ENCODE data around the gene DGKB. TPM values are rescaled to one million over a fixed set of nuclear protein-coding genes. Genes with fewer than 3 reads are reported as not detected.

The DGKB gene
- total RNA-seq, 1 experiment from 2014 or later = not detected

GRCh38 chr7:14123923-14124322 lies 778.6 kb downstream of the DGKB start:
- no peak for DNase-seq
- no peak for TF ChIP-seq CTCF (IDR thresholded peaks at IDR 0.05; ENCODE audit: unreplicated experiment)
- Mint-ChIP-seq H3K9me3 (ENCODE audit: low read depth, unreplicated experiment) (no peaks in the 10 kb centered on the region), H3K27ac (ENCODE audit: unreplicated experiment) (no peak overlapping the region), H3K27me3 (ENCODE audit: unreplicated experiment) (no peaks in the 10 kb centered on the region), H3K4me3 (ENCODE audit: low read depth, unreplicated experiment) (no peak overlapping the region), H3K36me3 (ENCODE audit: insufficient read depth, unreplicated experiment) (no peaks in the 10 kb centered on the region), H3K4me1 (ENCODE audit: low read depth, unreplicated experiment) (no peaks in the 10 kb centered on the region)
- no TSS peak for BruUV-seq (replicated peaks)
- intact Hi-C loops (cut with micrococcal nuclease; ENCODE audit: unreplicated experiment) = no loop called here
- CTCF ChIA-PET = interaction anchor here (0.6 kb wide), 1 partner anchor 333 kb away, joined by 3 read pairs; no protein-coding TSS in a partner anchor

- no peak for DNase-seq
- Mint-ChIP-seq H3K4me1 (ENCODE audit: low read depth, unreplicated experiment) (peaks cover 8% of the 10 kb centered on the region), H3K27ac (ENCODE audit: unreplicated experiment) (no peak overlapping the region), H3K27me3 (ENCODE audit: unreplicated experiment) (no peaks in the 10 kb centered on the region), H3K9me3 (ENCODE audit: low read depth, unreplicated experiment) (peaks cover 7% of the 10 kb centered on the region), H3K4me3 (ENCODE audit: low read depth, unreplicated experiment) (no peak overlapping the region), H3K36me3 (ENCODE audit: insufficient read depth, unreplicated experiment) (no peaks in the 10 kb centered on the region)
- BruUV-seq (replicated peaks) = no TSS peak
- no peak for TF ChIP-seq CTCF (IDR thresholded peaks at IDR 0.05; ENCODE audit: unreplicated experiment)
- CTCF ChIA-PET = no interaction called here
- intact Hi-C loops (cut with micrococcal nuclease; ENCODE audit: unreplicated experiment) = no loop called here
Measured at GRCh38 chr7:14115701-14116100, 786.9 kb downstream of the DGKB start.

GRCh38 chr7:14104861-14105260 lies 797.7 kb downstream of the DGKB start:
- BruUV-seq (replicated peaks) = no TSS peak
- H3K27ac Mint-ChIP-seq (ENCODE audit: unreplicated experiment) = no peak overlapping the region
- no peaks in the 10 kb centered on the region for H3K27me3 Mint-ChIP-seq (ENCODE audit: unreplicated experiment)
- CTCF ChIA-PET = no interaction called here
- no peak overlapping the region for H3K4me3 Mint-ChIP-seq (ENCODE audit: low read depth, unreplicated experiment)
- H3K36me3 Mint-ChIP-seq (ENCODE audit: insufficient read depth, unreplicated experiment) = no peaks in the 10 kb centered on the region
- DNase-seq = no peak
- H3K9me3 Mint-ChIP-seq (ENCODE audit: low read depth, unreplicated experiment) = peaks cover 4% of the 10 kb centered on the region
- no peak for TF ChIP-seq CTCF (IDR thresholded peaks at IDR 0.05; ENCODE audit: unreplicated experiment)
- no peaks in the 10 kb centered on the region for H3K4me1 Mint-ChIP-seq (ENCODE audit: low read depth, unreplicated experiment)
- intact Hi-C loops (cut with micrococcal nuclease; ENCODE audit: unreplicated experiment) = no loop called here

DNA sequence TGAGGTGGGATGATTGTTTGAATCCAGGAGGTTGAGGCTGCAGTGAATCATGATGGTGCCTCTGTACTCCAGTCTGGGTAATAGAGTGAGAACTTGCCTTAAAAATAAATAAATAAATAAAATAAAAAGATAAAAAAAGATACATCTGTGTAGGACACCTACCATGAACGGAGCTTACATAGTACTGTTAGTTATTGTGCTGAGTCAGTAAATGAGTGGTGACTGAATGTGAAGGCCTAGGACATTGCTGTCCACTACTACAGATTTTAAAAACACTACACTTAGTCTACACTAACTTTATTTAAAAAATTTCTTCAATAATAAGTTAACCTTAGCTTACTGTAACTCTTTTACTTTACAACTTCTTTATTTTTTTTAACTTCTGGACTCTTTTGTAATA lies 806.4 kb downstream of the DGKB start:
- Mint-ChIP-seq H3K4me3 (ENCODE audit: low read depth, unreplicated experiment) (no peak overlapping the region), H3K4me1 (ENCODE audit: low read depth, unreplicated experiment) (no peaks in the 10 kb centered on the region), H3K27me3 (ENCODE audit: unreplicated experiment) (no peaks in the 10 kb centered on the region), H3K27ac (ENCODE audit: unreplicated experiment) (no peak overlapping the region), H3K9me3 (ENCODE audit: low read depth, unreplicated experiment) (no peaks in the 10 kb centered on the region), H3K36me3 (ENCODE audit: insufficient read depth, unreplicated experiment) (no peaks in the 10 kb centered on the region)
- no TSS peak for BruUV-seq (replicated peaks)
- DNase-seq = no peak
- intact Hi-C loops (cut with micrococcal nuclease; ENCODE audit: unreplicated experiment) = no loop called here
- CTCF ChIA-PET = no interaction called here
- no peak for TF ChIP-seq CTCF (IDR thresholded peaks at IDR 0.05; ENCODE audit: unreplicated experiment)
